SK-N-SH (cell line): ENCODE results near the gene ATP6V1B1.

Source experiments
- EP300 ChIP-seq, 2 experiments: IDR thresholded peaks; 2 replicates each; pipeline versions ENCODE4 v1.4.0 to v1.6.1; 2012; ENCODE audit warnings: borderline replicate concordance in 1 of 2, low read depth in 1 of 2, low read length in 1 of 2
- EZH2phosphoT487 ChIP-seq: fragments of 200-600 bp; sonication (generic); IDR thresholded peaks from 2 replicates; pipeline ENCODE4 v1.6.1; 2017; ENCODE audit warnings: low read depth, mixed run types, mild to moderate bottlenecking, antibody characterized with exemption, moderate library complexity, borderline replicate concordance
- FOXM1 ChIP-seq: IDR thresholded peaks from 2 replicates; pipeline ENCODE4 v1.4.0; 2012; ENCODE audit warnings: low read depth, mild to moderate bottlenecking
- GABPA ChIP-seq: IDR thresholded peaks from 2 replicates; pipeline ENCODE4 v1.4.0; 2012; ENCODE audit warnings: low read depth, mild to moderate bottlenecking
- MEF2A ChIP-seq: IDR thresholded peaks from 2 replicates; pipeline ENCODE4 v1.4.0; 2012; ENCODE audit warnings: low read depth, borderline replicate concordance
- MXI1 ChIP-seq: IDR thresholded peaks from 2 replicates; pipeline ENCODE4 v1.6.1; 2012; ENCODE audit warnings: mild to moderate bottlenecking, low read depth, low read length, improper control_type of control experiment
- NRF1 ChIP-seq: IDR thresholded peaks from 2 replicates; pipeline ENCODE4 v1.6.1; 2012; ENCODE audit warnings: low read depth, mild to moderate bottlenecking, low read length
- POLR2AphosphoS5 ChIP-seq: IDR thresholded peaks from 2 replicates; pipeline ENCODE4 v1.6.1; 2012; ENCODE audit warnings: low read depth, low read length
- RAD21 ChIP-seq: IDR thresholded peaks from 2 replicates; pipeline ENCODE4 v1.6.1; 2012; ENCODE audit warnings: mild to moderate bottlenecking, low read length
- TF ChIP-seq, protein P1 (sequence below): fragments of 200-600 bp; sonication (generic); IDR thresholded peaks from 2 replicates; pipeline ENCODE4 v1.6.1; 2017; ENCODE audit warnings: antibody characterized with exemption, mild to moderate bottlenecking, moderate library complexity
- TF ChIP-seq, protein P2 (sequence below): IDR thresholded peaks from 2 replicates; pipeline ENCODE4 v1.6.1; 2012; ENCODE audit warnings: mild to moderate bottlenecking, low read depth, low read length, moderate library complexity
- TF ChIP-seq, protein P3 (sequence below): IDR thresholded peaks from 2 replicates; pipeline ENCODE4 v1.4.0; 2012; ENCODE audit warnings: low read depth
- TF ChIP-seq, protein P4 (sequence below): fragments of 150-350 bp; IDR thresholded peaks from 2 replicates; pipeline ENCODE4 v1.6.1; 2017; ENCODE audit warnings: antibody characterized with exemption, low read length, low read depth, borderline replicate concordance
- TF ChIP-seq, protein P5 (sequence below): IDR thresholded peaks from 2 replicates; pipeline ENCODE4 v1.4.0; 2012; ENCODE audit warnings: low read depth, borderline replicate concordance

DNA sequence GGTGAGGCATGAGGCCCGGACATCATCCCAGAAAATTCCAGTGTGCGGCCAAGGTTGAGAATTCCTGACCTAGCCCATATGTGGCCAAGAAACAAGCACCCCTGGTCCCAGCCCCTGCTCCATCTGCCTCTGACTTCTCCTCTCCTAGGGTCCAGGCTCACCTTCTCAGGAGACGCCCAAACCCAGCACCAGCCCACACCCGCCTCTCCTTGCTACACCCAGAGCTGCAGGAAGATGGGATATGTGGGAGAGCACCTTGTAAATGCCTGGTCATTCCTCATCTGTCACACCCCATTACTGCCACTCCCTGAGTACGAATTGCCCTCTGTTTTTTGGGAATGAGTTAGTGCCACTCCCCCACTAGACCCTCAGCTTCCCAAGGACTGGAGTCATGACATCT is 7.3 kb upstream of the ATP6V1B1 start:
- TF ChIP-seq, protein P1, sequence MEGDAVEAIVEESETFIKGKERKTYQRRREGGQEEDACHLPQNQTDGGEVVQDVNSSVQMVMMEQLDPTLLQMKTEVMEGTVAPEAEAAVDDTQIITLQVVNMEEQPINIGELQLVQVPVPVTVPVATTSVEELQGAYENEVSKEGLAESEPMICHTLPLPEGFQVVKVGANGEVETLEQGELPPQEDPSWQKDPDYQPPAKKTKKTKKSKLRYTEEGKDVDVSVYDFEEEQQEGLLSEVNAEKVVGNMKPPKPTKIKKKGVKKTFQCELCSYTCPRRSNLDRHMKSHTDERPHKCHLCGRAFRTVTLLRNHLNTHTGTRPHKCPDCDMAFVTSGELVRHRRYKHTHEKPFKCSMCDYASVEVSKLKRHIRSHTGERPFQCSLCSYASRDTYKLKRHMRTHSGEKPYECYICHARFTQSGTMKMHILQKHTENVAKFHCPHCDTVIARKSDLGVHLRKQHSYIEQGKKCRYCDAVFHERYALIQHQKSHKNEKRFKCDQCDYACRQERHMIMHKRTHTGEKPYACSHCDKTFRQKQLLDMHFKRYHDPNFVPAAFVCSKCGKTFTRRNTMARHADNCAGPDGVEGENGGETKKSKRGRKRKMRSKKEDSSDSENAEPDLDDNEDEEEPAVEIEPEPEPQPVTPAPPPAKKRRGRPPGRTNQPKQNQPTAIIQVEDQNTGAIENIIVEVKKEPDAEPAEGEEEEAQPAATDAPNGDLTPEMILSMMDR: no peak
- no peak for TF ChIP-seq NRF1
- TF ChIP-seq RAD21: no peak
- no peak for TF ChIP-seq MXI1
- no peak for TF ChIP-seq EZH2phosphoT487
- no peak for TF ChIP-seq MEF2A
- no peak for TF ChIP-seq POLR2AphosphoS5
- TF ChIP-seq EP300 (IDR thresholded peaks at IDR 0.05; ENCODE audit: borderline replicate concordance in 1 of 2, low read depth in 1 of 2, low read length in 1 of 2): no peak
- TF ChIP-seq, protein P2, sequence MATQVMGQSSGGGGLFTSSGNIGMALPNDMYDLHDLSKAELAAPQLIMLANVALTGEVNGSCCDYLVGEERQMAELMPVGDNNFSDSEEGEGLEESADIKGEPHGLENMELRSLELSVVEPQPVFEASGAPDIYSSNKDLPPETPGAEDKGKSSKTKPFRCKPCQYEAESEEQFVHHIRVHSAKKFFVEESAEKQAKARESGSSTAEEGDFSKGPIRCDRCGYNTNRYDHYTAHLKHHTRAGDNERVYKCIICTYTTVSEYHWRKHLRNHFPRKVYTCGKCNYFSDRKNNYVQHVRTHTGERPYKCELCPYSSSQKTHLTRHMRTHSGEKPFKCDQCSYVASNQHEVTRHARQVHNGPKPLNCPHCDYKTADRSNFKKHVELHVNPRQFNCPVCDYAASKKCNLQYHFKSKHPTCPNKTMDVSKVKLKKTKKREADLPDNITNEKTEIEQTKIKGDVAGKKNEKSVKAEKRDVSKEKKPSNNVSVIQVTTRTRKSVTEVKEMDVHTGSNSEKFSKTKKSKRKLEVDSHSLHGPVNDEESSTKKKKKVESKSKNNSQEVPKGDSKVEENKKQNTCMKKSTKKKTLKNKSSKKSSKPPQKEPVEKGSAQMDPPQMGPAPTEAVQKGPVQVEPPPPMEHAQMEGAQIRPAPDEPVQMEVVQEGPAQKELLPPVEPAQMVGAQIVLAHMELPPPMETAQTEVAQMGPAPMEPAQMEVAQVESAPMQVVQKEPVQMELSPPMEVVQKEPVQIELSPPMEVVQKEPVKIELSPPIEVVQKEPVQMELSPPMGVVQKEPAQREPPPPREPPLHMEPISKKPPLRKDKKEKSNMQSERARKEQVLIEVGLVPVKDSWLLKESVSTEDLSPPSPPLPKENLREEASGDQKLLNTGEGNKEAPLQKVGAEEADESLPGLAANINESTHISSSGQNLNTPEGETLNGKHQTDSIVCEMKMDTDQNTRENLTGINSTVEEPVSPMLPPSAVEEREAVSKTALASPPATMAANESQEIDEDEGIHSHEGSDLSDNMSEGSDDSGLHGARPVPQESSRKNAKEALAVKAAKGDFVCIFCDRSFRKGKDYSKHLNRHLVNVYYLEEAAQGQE: no peak
- no peak for TF ChIP-seq FOXM1
- TF ChIP-seq, protein P3, sequence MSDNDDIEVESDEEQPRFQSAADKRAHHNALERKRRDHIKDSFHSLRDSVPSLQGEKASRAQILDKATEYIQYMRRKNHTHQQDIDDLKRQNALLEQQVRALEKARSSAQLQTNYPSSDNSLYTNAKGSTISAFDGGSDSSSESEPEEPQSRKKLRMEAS: no peak
- TF ChIP-seq, protein P4, sequence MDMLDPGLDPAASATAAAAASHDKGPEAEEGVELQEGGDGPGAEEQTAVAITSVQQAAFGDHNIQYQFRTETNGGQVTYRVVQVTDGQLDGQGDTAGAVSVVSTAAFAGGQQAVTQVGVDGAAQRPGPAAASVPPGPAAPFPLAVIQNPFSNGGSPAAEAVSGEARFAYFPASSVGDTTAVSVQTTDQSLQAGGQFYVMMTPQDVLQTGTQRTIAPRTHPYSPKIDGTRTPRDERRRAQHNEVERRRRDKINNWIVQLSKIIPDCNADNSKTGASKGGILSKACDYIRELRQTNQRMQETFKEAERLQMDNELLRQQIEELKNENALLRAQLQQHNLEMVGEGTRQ: no peak
- TF ChIP-seq GABPA: no peak
- TF ChIP-seq, protein P5, sequence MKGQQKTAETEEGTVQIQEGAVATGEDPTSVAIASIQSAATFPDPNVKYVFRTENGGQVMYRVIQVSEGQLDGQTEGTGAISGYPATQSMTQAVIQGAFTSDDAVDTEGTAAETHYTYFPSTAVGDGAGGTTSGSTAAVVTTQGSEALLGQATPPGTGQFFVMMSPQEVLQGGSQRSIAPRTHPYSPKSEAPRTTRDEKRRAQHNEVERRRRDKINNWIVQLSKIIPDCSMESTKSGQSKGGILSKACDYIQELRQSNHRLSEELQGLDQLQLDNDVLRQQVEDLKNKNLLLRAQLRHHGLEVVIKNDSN: no peak
